Effector memory CD8-positive, alpha-beta T cell (primary cell): ENCODE results near the gene PTHLH.

Source experiments
- ATAC-seq: fragments of 150-1000 bp; cut with Tn5 transposase; replicated peaks from 2 replicates; pipeline ENCODE4 v1.10.0; 2021; ENCODE audit warnings: mild to moderate bottlenecking, moderate library complexity
- DNase-seq, 3 experiments: peaks; one replicate each; pipeline ENCODE4 v3.0.0; 2021
- H3K27ac Mint-ChIP-seq, 2 donors: one replicate each; pipeline ENCODE4 v1.8.0; 2022; ENCODE audit warnings: mild to moderate bottlenecking in 2 of 2, mixed read lengths in 2 of 2, moderate library complexity in 2 of 2
- H3K27me3 Mint-ChIP-seq, 2 donors: one replicate each; pipeline ENCODE4 v1.8.0; 2022; ENCODE audit warnings: mixed read lengths in 2 of 2
- H3K36me3 Mint-ChIP-seq: one replicate; pipeline ENCODE4 v1.8.0; 2022; ENCODE audit warnings: mild to moderate bottlenecking, moderate library complexity, mixed read lengths; ENCODE audit not compliant: insufficient read depth
- H3K4me1 Mint-ChIP-seq, 2 donors: one replicate each; pipeline ENCODE4 v1.8.0; 2022; ENCODE audit warnings: low read depth in 2 of 2, mixed read lengths in 2 of 2
- H3K4me3 Mint-ChIP-seq, 2 donors: one replicate each; pipeline ENCODE4 v1.8.0; 2022; ENCODE audit warnings: mild to moderate bottlenecking in 2 of 2, mixed read lengths in 2 of 2, moderate library complexity in 2 of 2
- H3K9me3 Mint-ChIP-seq, 2 donors: one replicate each; pipeline ENCODE4 v1.8.0; 2022; ENCODE audit warnings: mixed read lengths in 2 of 2

The PTHLH gene

GRCh38 chr12:27951898-27952297 is 20.6 kb downstream of the PTHLH start:
- no peak for ATAC-seq
- H3K9me3 Mint-ChIP-seq: no peaks in the 10 kb centered on the region
- no peaks in the 10 kb centered on the region for H3K36me3 Mint-ChIP-seq
- no peak overlapping the region for H3K4me3 Mint-ChIP-seq
- no peaks in the 10 kb centered on the region for H3K4me1 Mint-ChIP-seq
- H3K27me3 Mint-ChIP-seq: peaks cover 11 to 26% of the 10 kb centered on the region in 2 donors
- DNase-seq: no peak
- no peak overlapping the region for H3K27ac Mint-ChIP-seq

GRCh38 chr12:27946421-27946820 is 26.1 kb downstream of the PTHLH start:
- H3K4me1 Mint-ChIP-seq: no peaks in the 10 kb centered on the region
- H3K27ac Mint-ChIP-seq: no peak overlapping the region
- no peak overlapping the region for H3K4me3 Mint-ChIP-seq
- DNase-seq: no peak
- no peaks in the 10 kb centered on the region for H3K36me3 Mint-ChIP-seq
- ATAC-seq: no peak
- peaks cover 20 to 36% of the 10 kb centered on the region in 2 donors for H3K27me3 Mint-ChIP-seq
- no peaks in the 10 kb centered on the region for H3K9me3 Mint-ChIP-seq

GRCh38 chr12:27940756-27941402 is 31.7 kb downstream of the PTHLH start:
- Mint-ChIP-seq H3K36me3 (no peaks in the 10 kb centered on the region), H3K27ac (no peak overlapping the region), H3K9me3 (no peaks in the 10 kb centered on the region), H3K27me3 (peaks cover 13 to 19% of the 10 kb centered on the region in 2 donors), H3K4me1 (no peaks in the 10 kb centered on the region), H3K4me3 (no peak overlapping the region)
- peak; percentile 81 for ATAC-seq
- DNase-seq: peak; percentile 58 to 61 (median 58)

GRCh38 chr12:27940245-27940644 is 32.3 kb downstream of the PTHLH start:
- ATAC-seq: no peak

GRCh38 chr12:27937768-27938167 is 34.8 kb downstream of the PTHLH start:
- Mint-ChIP-seq H3K4me3 (no peak overlapping the region), H3K27me3 (peaks cover 5 to 9% of the 10 kb centered on the region in 2 donors), H3K9me3 (no peaks in the 10 kb centered on the region)

More at GRCh38 chr12:27940245-27940644, 32.3 kb downstream of the PTHLH start:
- Mint-ChIP-seq H3K4me3 (no peak overlapping the region), H3K27ac (no peak overlapping the region), H3K36me3 (no peaks in the 10 kb centered on the region), H3K4me1 (no peaks in the 10 kb centered on the region), H3K27me3 (peaks cover 13 to 19% of the 10 kb centered on the region in 2 donors), H3K9me3 (no peaks in the 10 kb centered on the region)
- no peak for DNase-seq

GRCh38 chr12:27936196-27936595 is 36.3 kb downstream of the PTHLH start:
- Mint-ChIP-seq H3K4me1 (no peaks in the 10 kb centered on the region), H3K4me3 (no peak overlapping the region), H3K27ac (no peak overlapping the region), H3K36me3 (no peaks in the 10 kb centered on the region), H3K9me3 (no peaks in the 10 kb centered on the region), H3K27me3 (peaks cover 11 to 21% of the 10 kb centered on the region in 2 donors)
- DNase-seq: no peak
- no peak for ATAC-seq

More at GRCh38 chr12:27937768-27938167, 34.8 kb downstream of the PTHLH start:
- no peak for ATAC-seq
- DNase-seq: no peak
- Mint-ChIP-seq H3K27ac (peak overlapping the region in 1 of 2 donors; percentile 19), H3K36me3 (no peaks in the 10 kb centered on the region), H3K4me1 (no peaks in the 10 kb centered on the region)

GRCh38 chr12:27934276-27934675 is 38.3 kb downstream of the PTHLH start:
- DNase-seq (no peak), ATAC-seq (no peak)
- no peaks in the 10 kb centered on the region for H3K4me1 Mint-ChIP-seq
- peaks cover 11 to 24% of the 10 kb centered on the region in 2 donors for H3K27me3 Mint-ChIP-seq
- no peaks in the 10 kb centered on the region for H3K9me3 Mint-ChIP-seq
- no peak overlapping the region for H3K4me3 Mint-ChIP-seq
- H3K27ac Mint-ChIP-seq: no peak overlapping the region
- H3K36me3 Mint-ChIP-seq: no peaks in the 10 kb centered on the region

- H3K27ac Mint-ChIP-seq: no peak overlapping the region
- peaks cover 11 to 24% of the 10 kb centered on the region in 2 donors for H3K27me3 Mint-ChIP-seq
- H3K9me3 Mint-ChIP-seq: no peaks in the 10 kb centered on the region
- ATAC-seq (no peak), DNase-seq (no peak)
- H3K4me3 Mint-ChIP-seq: no peak overlapping the region
- H3K4me1 Mint-ChIP-seq: no peaks in the 10 kb centered on the region
- H3K36me3 Mint-ChIP-seq: no peaks in the 10 kb centered on the region
Observed at GRCh38 chr12:27931390-27931789, 41.1 kb downstream of the PTHLH start.

- peaks cover 11 to 22% of the 10 kb centered on the region in 2 donors for H3K27me3 Mint-ChIP-seq
- ATAC-seq (no peak), DNase-seq (no peak)
- no peaks in the 10 kb centered on the region for H3K36me3 Mint-ChIP-seq
- H3K4me1 Mint-ChIP-seq: no peaks in the 10 kb centered on the region
- no peak overlapping the region for H3K4me3 Mint-ChIP-seq
- H3K27ac Mint-ChIP-seq: no peak overlapping the region
- no peaks in the 10 kb centered on the region for H3K9me3 Mint-ChIP-seq
Observed at GRCh38 chr12:27927347-27927746, 45.2 kb downstream of the PTHLH start.

GRCh38 chr12:27924350-27925135 is 48.0 kb downstream of the PTHLH start:
- Mint-ChIP-seq H3K27ac (no peak overlapping the region), H3K9me3 (no peaks in the 10 kb centered on the region), H3K27me3 (peaks cover 19 to 20% of the 10 kb centered on the region in 2 donors), H3K4me3 (no peak overlapping the region), H3K4me1 (no peaks in the 10 kb centered on the region), H3K36me3 (no peaks in the 10 kb centered on the region)
- no peak for DNase-seq
- ATAC-seq: no peak

- no peak for DNase-seq
- Mint-ChIP-seq H3K27me3 (peaks cover 19 to 27% of the 10 kb centered on the region in 2 donors), H3K4me1 (no peaks in the 10 kb centered on the region), H3K27ac (no peak overlapping the region), H3K4me3 (no peak overlapping the region), H3K9me3 (no peaks in the 10 kb centered on the region), H3K36me3 (no peaks in the 10 kb centered on the region)
- ATAC-seq: no peak
Observed at GRCh38 chr12:27922531-27923139, 49.9 kb downstream of the PTHLH start.

GRCh38 chr12:27919671-27920235 is 52.8 kb downstream of the PTHLH start:
- Mint-ChIP-seq H3K4me1 (no peaks in the 10 kb centered on the region), H3K27me3 (peaks cover 19 to 29% of the 10 kb centered on the region in 2 donors), H3K9me3 (no peaks in the 10 kb centered on the region), H3K36me3 (no peaks in the 10 kb centered on the region), H3K27ac (no peak overlapping the region), H3K4me3 (no peak overlapping the region)
- ATAC-seq (no peak), DNase-seq (no peak)

GRCh38 chr12:27915536-27915935 is 57.0 kb downstream of the PTHLH start:
- Mint-ChIP-seq H3K4me1 (no peaks in the 10 kb centered on the region), H3K9me3 (peaks cover 0 to 3% of the 10 kb centered on the region in 2 donors), H3K27me3 (peaks cover 8 to 25% of the 10 kb centered on the region in 2 donors), H3K36me3 (no peaks in the 10 kb centered on the region), H3K27ac (no peak overlapping the region), H3K4me3 (no peak overlapping the region)
- ATAC-seq (no peak), DNase-seq (no peak)
